Motor neuron (in vitro differentiated cells): ENCODE data around the gene ZNF142. TPM values are rescaled to one million over a fixed set of nuclear protein-coding genes. Genes with fewer than 3 reads are reported as not detected.
"Not testable (repeated sequence)": the region's sequence is repeated elsewhere in the genome, so short reads cannot be mapped to it uniquely, and the experiment has no call there.

ENCODE experiments used
- ATAC-seq, 8 experiments: fragments of 200-7000 bp; cut with Tn5 transposase; replicated peaks in 6 of 8; 2 replicates each; pipeline ENCODE4 v1.8.0; 2021; ENCODE audit warnings: mild to moderate bottlenecking in 8 of 8, moderate library complexity in 8 of 8
- H3K27ac ChIP-seq, 2 donors: fragments of 250-450 bp; sonication (Bioruptor Pico); 2 replicates each; pipeline ENCODE4 v1.9.0; 2021; ENCODE audit warnings: antibody characterized with exemption in 2 of 2, mild to moderate bottlenecking in 2 of 2, moderate library complexity in 1 of 2
- H3K4me1 ChIP-seq, 2 donors: fragments of 250-450 bp; sonication (Bioruptor Pico); replicated peaks in 1 of 2; 2 replicates each; pipeline ENCODE4 v1.6.1; 2021; ENCODE audit warnings: antibody characterized with exemption in 2 of 2, mild to moderate bottlenecking in 2 of 2, moderate library complexity in 1 of 2
- H3K4me3 ChIP-seq, 5 donors: fragments of 250-450 bp; sonication (Bioruptor Pico); 2 replicates each; pipeline ENCODE4 v1.9.0; 2021; ENCODE audit warnings: antibody characterized with exemption in 5 of 5, mild to moderate bottlenecking in 5 of 5, moderate library complexity in 4 of 5
- WGBS, 10 experiments: fragments of 450-650 bp; shearing (Covaris generic); methylation state at CpG; one replicate each; pipeline ENCODE4 v1.0.0; 2022; 5-methylcytosine and 5-hydroxymethylcytosine counted together
- in situ Hi-C, 9 experiments: fragments of 400-800 bp; cut with MboI; loops; one replicate each; pipeline ENCODE4 v1.15.0; 2021; ENCODE audit warnings: low sequenced_read_pairs in 9 of 9, low pct_unique_long_range_greater_than_20kb in 2 of 9; ENCODE audit not compliant: unreplicated experiment in 9 of 9
- total RNA-seq, 8 experiments: library from RNA; unstranded; fragments of 300-600 nt; gene quantifications; 2 replicates each; pipeline versions ENCODE4 v1.2.3 to v1.2.4, GENCODE V29; 2022

ZNF142 gene, protein sequence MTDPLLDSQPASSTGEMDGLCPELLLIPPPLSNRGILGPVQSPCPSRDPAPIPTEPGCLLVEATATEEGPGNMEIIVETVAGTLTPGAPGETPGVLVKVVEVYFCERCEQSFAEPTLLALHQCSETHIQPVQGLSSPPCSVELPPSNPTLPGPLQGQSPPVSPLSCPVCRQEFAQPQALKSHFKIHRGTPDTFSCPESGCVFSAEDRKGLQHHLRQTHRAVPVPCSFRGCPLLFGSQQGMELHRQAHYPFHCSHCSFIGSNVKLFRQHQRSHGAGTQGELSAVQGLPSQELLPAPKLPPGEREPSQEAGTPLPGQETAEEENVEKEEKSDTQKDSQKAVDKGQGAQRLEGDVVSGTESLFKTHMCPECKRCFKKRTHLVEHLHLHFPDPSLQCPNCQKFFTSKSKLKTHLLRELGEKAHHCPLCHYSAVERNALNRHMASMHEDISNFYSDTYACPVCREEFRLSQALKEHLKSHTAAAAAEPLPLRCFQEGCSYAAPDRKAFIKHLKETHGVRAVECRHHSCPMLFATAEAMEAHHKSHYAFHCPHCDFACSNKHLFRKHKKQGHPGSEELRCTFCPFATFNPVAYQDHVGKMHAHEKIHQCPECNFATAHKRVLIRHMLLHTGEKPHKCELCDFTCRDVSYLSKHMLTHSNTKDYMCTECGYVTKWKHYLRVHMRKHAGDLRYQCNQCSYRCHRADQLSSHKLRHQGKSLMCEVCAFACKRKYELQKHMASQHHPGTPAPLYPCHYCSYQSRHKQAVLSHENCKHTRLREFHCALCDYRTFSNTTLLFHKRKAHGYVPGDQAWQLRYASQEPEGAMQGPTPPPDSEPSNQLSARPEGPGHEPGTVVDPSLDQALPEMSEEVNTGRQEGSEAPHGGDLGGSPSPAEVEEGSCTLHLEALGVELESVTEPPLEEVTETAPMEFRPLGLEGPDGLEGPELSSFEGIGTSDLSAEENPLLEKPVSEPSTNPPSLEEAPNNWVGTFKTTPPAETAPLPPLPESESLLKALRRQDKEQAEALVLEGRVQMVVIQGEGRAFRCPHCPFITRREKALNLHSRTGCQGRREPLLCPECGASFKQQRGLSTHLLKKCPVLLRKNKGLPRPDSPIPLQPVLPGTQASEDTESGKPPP (N-terminal part only)
- total RNA-seq, result 10 to 100 TPM in 7 of 8 experiments, 1 to 10 TPM in 1; 7.4 to 29.1 (median 15.1) TPM

DNA sequence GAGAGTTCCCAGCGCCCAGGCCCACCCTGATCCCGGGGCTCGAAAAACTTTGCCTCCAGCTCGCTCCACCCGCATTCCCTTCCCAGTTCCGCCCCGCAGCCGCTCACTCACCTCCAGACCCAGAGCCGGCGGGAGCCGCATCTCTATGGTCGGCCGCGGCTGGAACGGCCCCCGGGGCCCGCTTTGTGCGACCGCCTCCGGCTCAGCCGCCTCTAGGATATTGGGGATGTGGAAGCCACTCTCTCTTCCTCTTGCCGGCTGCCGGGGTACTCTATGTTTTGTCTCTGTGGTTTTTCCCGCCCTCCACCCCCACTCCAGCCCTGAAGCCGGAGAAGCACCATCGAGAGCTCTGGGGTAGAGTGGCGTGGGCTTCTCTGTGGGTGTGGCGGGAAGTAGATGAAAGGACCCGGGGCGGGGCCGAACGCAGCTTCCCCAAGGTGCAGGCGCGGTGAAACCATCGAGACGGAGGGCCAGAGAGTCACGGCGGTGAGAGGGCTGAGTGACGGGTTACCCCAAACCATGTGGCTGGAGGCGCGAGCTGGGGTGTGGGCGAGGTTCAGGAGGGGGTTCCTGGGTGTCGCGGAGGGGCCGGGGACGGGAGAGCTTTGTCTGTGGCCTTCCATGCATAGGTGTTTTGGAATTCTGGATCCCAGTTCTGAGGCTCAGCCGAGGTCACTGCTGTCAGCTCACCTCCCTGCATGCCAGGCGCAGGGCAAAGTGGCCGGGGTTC is at the start of gene ZNF142, which contains the start of gene BCS1L:
TSS of gene ZNF142 (minus strand) at position 366 of the 730 bp plus-strand sequence. CDS start 3,194 bp downstream, outside the sequence.
TSS of gene BCS1L (plus strand) at position 426 of the 730 bp plus-strand sequence. CDS start 1,305 bp downstream, outside the sequence.
- peak; percentile 87 to 99 (median 98) for ATAC-seq
- WGBS, 10 experiments, result 0% methylated on average over 1 to 10 of the region's 49 CpGs; no CpG with 5 or more reads in 5 of the 10 experiments
- in situ Hi-C loops, result no loop called here
- Histone ChIP-seq H3K4me3 (peak within 1 kb of the TSS; percentile 58 to 96 (median 71)), H3K4me1 (peaks cover 7 to 10% of the 10 kb centered on the region in 2 donors), H3K27ac (peak within 1 kb of the TSS; percentile 57 to 77)

DNA sequence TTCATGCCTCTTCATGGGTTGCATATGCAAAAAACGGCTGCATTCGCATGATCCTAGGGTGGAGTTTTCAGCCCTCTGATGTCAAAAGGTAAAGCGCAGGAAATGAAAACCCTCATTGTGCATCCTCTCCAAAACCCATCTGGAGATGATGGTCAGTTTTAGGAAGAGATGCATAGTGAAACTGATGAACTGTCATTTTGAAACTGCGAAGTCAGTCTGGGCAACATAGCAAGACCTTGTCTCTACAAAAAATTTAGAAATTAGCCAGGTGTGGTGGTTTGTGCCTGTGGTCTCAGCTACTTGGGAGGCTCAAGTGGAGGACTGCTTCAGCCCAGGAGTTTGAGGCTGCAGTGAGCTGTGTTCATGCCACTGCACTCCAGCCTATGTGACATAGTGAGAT is 48.7 kb upstream of the ZNF142 start:
- no peak for ATAC-seq
- in situ Hi-C loops, result loop anchor here in 1 of 9 experiments (25.0 kb wide), 1 partner anchor 129 kb away; the partner anchor contains the start of gene PRKAG3
- H3K4me3 ChIP-seq, result no peak overlapping the region
- peaks cover 0 to 4% of the 10 kb centered on the region in 2 donors for H3K4me1 ChIP-seq
- H3K27ac ChIP-seq, result no peak overlapping the region
- 13 to 100% (median 82%) methylated on average over 1 to 4 of the region's 4 CpGs; no CpG with 5 or more reads in 1 of the 10 experiments for whole genome bisulfite sequencing, 10 experiments

DNA sequence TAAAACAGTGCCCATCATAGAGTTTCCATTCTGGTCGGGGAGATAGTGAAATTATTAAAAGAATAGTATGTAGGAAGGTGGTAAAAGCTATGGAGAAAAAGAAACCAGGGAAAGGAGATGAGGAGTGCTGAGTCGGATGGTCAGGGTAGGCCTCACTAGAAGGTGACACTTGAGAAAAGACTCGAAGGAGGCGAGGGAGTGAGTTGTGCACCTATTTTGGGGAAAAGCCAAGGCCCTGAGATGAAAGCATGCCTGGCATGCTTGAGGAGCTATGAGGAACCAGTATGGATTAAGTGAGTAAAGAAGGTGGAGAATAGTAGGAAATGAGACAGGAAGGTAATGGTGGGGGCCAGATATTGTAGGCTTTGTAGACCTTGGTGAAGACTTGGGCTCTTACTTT is 43.9 kb upstream of the ZNF142 start:
- no peak overlapping the region for H3K27ac ChIP-seq
- no peaks in the 10 kb centered on the region for H3K4me1 ChIP-seq
- no peak overlapping the region for H3K4me3 ChIP-seq
- 70 to 93% (median 86%) methylated on average over 2 to 4 of the region's 4 CpGs; no CpG with 5 or more reads in 1 of the 10 experiments for WGBS, 10 experiments
- in situ Hi-C loops, result loop anchor here in 1 of 9 experiments (25.0 kb wide), 1 partner anchor 134 kb away; the partner anchor contains the start of gene PRKAG3
- ATAC-seq, result no peak

DNA sequence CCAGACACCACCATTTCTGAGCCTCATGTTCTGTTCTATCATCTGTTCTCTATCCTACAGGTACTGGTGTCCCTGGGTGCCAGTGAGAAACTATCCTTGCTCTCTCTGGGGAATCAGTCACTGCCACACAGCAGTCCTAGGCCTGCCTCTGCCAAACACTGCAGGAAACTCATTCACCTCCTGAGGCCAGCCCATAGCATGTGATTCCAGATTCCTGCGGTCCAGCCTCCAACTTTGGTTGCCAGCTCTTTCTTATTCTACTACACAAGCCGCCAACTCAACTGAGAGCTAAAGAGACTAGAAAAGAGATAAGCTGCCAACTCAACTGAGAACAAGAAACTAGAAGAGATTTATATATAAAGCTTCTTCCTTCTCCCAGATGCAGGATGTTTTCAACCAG is 42.4 kb upstream of the ZNF142 start:
- Histone ChIP-seq H3K4me1 (no peaks in the 10 kb centered on the region), H3K4me3 (no peak overlapping the region), H3K27ac (no peak overlapping the region)
- peak in 1 of 8 experiments; percentile 49 for ATAC-seq
- in situ Hi-C loops, result loop anchor here in 1 of 9 experiments (25.0 kb wide), 1 partner anchor 135 kb away; the partner anchor contains the start of gene PRKAG3
- 50 to 100% (median 75%) methylated on average over 1 to 2 of the region's 2 CpGs; no CpG with 5 or more reads in 2 of the 10 experiments for WGBS, 10 experiments

DNA sequence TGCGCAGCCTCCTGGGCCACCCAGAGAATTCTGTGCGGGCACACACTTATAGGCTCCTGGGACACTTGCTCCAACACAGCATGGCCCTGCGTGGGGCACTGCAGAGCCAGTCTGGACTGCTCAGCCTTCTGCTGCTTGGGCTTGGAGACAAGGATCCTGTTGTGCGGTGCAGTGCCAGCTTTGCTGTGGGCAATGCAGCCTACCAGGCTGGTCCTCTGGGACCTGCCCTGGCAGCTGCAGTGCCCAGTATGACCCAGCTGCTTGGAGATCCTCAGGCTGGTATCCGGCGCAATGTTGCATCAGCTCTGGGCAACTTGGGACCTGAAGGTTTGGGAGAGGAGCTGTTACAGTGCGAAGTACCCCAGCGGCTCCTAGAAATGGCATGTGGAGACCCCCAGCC is 39.5 kb upstream of the ZNF142 start:
- 67 to 100% (median 97%) methylated on average over 1 to 6 of the region's 8 CpGs; no CpG with 5 or more reads in 5 of the 10 experiments for WGBS, 10 experiments

DNA sequence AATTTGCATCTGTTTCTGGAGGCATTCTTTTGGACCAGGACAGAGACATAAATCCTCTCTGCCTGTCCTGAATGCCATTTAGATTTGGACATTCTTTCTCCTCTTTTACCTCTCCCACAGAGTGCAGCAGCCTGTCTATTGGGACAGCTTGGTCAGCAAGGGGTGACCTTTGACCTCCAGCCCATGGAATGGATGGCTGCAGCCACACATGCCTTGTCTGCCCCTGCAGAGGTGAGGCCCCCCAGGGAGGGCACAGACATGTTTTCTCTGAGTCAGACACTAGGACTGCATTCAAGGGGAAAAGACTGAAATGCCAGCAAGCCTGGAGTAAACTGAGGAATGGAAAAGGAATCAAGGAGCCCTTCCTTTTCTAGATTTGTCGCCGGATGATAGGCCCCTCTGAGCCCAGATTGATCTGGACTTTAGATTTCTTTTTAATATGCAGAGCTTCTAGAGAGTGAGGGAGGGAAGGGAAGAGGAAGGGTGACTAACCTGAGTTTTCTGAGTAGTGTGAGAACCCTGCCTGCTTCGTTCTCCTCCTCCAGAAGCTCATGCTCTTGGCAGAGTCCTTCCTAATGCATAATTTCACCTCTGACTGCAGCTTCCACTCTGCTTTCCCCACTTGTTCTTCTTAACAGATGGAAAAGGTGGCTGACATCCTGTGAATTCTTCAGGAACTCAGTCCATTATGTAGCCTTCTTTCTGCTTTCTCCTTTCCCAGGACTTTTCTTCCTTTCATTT is 35.2 kb upstream of the ZNF142 start:
- Histone ChIP-seq H3K4me1 (no peaks in the 10 kb centered on the region), H3K27ac (no peak overlapping the region), H3K4me3 (no peak overlapping the region)
- in situ Hi-C loops, result loop anchor here in 1 of 9 experiments (25.0 kb wide), 1 partner anchor 407 kb away; the partner anchor contains the start of gene TMBIM1
- 43 to 94% (median 73%) methylated on average over 1 to 3 of the region's 3 CpGs; no CpG with 5 or more reads in 3 of the 10 experiments for WGBS, 10 experiments
- ATAC-seq, result no peak

More for the DNA sequence above, 39.5 kb upstream of the ZNF142 start:
- Histone ChIP-seq H3K4me3 (no peak overlapping the region), H3K4me1 (no peaks in the 10 kb centered on the region), H3K27ac (no peak overlapping the region)
- in situ Hi-C loops, result loop anchor here in 1 of 9 experiments (25.0 kb wide), 1 partner anchor 412 kb away; the partner anchor contains the start of gene TMBIM1
- no peak for ATAC-seq

DNA sequence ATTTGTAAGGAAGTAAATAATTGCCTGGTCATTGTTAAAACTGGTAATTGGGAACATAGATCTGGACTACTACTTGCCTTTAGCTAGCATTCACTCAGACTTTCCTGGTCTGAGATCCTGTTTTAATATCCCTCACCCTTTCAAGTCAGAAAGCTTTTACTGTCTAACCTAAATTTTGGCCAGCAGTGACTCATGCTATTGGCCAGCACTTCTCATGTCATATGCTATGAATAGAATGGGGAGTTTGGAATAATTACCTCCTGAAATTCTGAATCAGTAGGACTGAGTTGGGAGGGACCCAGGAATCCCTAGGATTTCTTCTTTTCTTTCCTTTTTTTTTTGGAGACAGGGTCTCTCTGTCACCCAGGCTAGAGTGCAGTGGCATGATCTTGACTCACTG is 31.8 kb upstream of the ZNF142 start:
- Histone ChIP-seq H3K27ac (no peak overlapping the region), H3K4me3 (no peak overlapping the region), H3K4me1 (no peaks in the 10 kb centered on the region)
- in situ Hi-C loops, result loop anchor here in 1 of 9 experiments (25.0 kb wide), 1 partner anchor 404 kb away; the partner anchor contains the start of gene TMBIM1
- peak in 2 of 8 experiments; percentile 88 to 89 for ATAC-seq

DNA sequence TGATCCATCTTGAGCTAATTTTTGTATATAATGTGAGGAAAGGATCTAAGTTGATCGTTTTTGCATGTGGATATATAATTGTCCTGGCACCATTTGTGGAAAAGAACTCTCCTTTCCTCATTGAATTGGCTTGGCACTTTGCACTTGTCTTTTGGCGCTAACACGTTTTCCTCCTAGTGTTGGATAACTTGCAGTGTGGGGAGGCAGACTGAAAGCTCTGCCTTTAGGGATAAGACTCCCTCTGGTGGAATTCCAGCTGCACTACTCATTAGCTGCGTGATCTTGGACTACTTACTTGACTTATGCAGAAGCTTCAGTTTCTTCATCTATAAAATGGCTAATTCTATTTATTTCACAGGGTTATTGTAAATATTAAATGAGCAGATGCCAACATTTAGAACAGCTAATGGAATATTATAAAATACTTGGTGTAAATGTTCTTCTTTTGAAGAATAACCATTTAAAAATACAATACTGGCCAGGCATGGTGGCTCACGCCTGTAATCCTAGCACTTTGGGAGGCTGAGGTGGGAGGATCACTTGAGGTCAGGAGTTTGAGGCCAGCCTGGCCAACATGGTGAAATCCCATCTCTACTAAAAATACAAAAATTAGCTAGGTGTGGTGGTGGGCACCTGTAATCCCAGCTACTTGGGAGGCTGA is 28.1 kb upstream of the ZNF142 start:
- not testable (repeated sequence) for H3K4me1 ChIP-seq, H3K4me3 ChIP-seq, H3K27ac ChIP-seq
- ATAC-seq, result peak; percentile 40 to 99 (median 80)
- WGBS, 10 experiments, result 0 to 64% (median 24%) methylated on average over 1 to 5 of the region's 5 CpGs
- in situ Hi-C loops, result loop anchor here in 1 of 9 experiments (25.0 kb wide), 1 partner anchor 400 kb away; the partner anchor contains the start of gene TMBIM1

DNA sequence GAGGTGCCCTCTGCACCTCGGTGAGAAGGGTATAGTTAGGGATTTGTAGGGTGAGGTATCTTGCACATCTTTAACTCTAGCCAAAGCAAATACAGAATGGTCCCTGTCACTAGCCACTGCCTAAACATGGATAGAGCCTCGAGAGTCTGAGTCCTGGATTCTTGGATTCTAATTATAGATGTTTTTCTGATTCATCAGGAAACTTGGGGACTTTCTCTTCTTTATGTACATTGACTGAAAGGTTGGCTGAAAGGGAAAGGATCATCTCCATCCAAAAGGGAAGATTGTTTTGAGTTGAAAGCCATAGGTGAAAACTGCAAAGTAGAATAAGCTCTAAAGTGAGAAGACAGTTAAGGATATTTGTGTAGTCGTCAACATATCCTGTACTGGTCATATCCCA is 20.6 kb upstream of the ZNF142 start:
- ATAC-seq, result no peak
- in situ Hi-C loops, result loop anchor here in 1 of 9 experiments (25.0 kb wide), 1 partner anchor 393 kb away; the partner anchor contains the start of gene TMBIM1
- Histone ChIP-seq H3K27ac (no peak overlapping the region), H3K4me1 (no peaks in the 10 kb centered on the region), H3K4me3 (no peak overlapping the region)
- 20 to 100% (median 88%) methylated on average over 1 to 2 of the region's 3 CpGs; no CpG with 5 or more reads in 3 of the 10 experiments for WGBS, 10 experiments

DNA sequence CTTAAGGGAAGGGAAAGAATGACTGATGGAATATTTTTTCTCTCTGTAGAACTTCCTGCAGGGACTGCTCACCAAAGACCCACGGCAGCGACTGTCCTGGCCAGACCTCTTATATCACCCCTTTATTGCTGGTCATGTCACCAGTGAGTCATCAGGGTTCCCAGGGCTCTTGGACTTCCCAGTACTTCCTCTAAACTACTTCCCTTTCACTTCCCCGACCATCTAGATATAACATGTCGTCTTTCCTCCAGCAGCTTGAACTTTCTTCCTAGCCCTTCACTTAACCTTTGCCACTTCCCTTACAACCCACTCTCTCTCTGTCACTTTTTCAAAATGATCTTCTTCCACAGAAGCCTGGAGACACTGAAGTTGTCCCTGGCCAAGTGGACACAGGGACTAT is 19.7 kb upstream of the ZNF142 start:
- H3K4me1 ChIP-seq, result no peaks in the 10 kb centered on the region
- no peak overlapping the region for H3K4me3 ChIP-seq
- no peak for ATAC-seq
- 33 to 100% (median 90%) methylated on average over 1 to 4 of the region's 4 CpGs; no CpG with 5 or more reads in 4 of the 10 experiments for WGBS, 10 experiments
- in situ Hi-C loops, result loop anchor here in 1 of 9 experiments (25.0 kb wide), 1 partner anchor 392 kb away; the partner anchor contains the start of gene TMBIM1
- no peak overlapping the region for H3K27ac ChIP-seq
